HG02588 (cell line): ENCODE measurements around the gene TENM3.
"Not testable (repeated sequence)": the region's sequence is repeated elsewhere in the genome, so short reads cannot be mapped to it uniquely, and the experiment has no call there.

Experiments used
- ATAC-seq: cut with Tn5 transposase; IDR thresholded peaks from one replicate; pipeline ENCODE4 v1.9.1; 2021; ENCODE audit warnings: mild to moderate bottlenecking, moderate library complexity; ENCODE audit not compliant: unreplicated experiment

TENM3 gene

GRCh38 chr4:182243204-182243603 lies at the start of gene TENM3:
TSS of gene TENM3 (plus strand) at chr4:182243402. CDS start at chr4:182324021, 80,619 bp downstream.
- not testable (repeated sequence) for ATAC-seq

- ATAC-seq = no peak
Measured at GRCh38 chr4:182194091-182194824, 48.9 kb upstream of the TENM3 start.

- ATAC-seq = no peak
Measured at GRCh38 chr4:182197611-182198010, 45.6 kb upstream of the TENM3 start.

- ATAC-seq = no peak
Measured at GRCh38 chr4:182201871-182202270, 41.3 kb upstream of the TENM3 start.

- no peak for ATAC-seq
Measured at GRCh38 chr4:182202650-182203049, 40.6 kb upstream of the TENM3 start.

GRCh38 chr4:182203872-182204411 lies 39.3 kb upstream of the TENM3 start:
- ATAC-seq = no peak

GRCh38 chr4:182205306-182205705 lies 37.9 kb upstream of the TENM3 start:
- no peak for ATAC-seq

GRCh38 chr4:182206266-182206665 lies 36.9 kb upstream of the TENM3 start:
- no peak for ATAC-seq

- no peak for ATAC-seq
Measured at GRCh38 chr4:182206916-182207315, 36.3 kb upstream of the TENM3 start.

- ATAC-seq = no peak
Measured at GRCh38 chr4:182207830-182208396, 35.3 kb upstream of the TENM3 start.

GRCh38 chr4:182208526-182209050 lies 34.6 kb upstream of the TENM3 start:
- ATAC-seq = no peak

GRCh38 chr4:182212211-182212761 lies 30.9 kb upstream of the TENM3 start:
- ATAC-seq = no peak

- no peak for ATAC-seq
Measured at GRCh38 chr4:182213004-182213403, 30.2 kb upstream of the TENM3 start.

- no peak for ATAC-seq
Measured at GRCh38 chr4:182215148-182215547, 28.1 kb upstream of the TENM3 start.

GRCh38 chr4:182216005-182216404 lies 27.2 kb upstream of the TENM3 start:
- ATAC-seq = no peak

- no peak for ATAC-seq
Measured at GRCh38 chr4:182219411-182220056, 23.7 kb upstream of the TENM3 start.

GRCh38 chr4:182221987-182222386 lies 21.2 kb upstream of the TENM3 start:
- ATAC-seq = no peak

- no peak for ATAC-seq
Measured at GRCh38 chr4:182222766-182223165, 20.4 kb upstream of the TENM3 start.

GRCh38 chr4:182223708-182224107 lies 19.5 kb upstream of the TENM3 start:
- ATAC-seq = no peak

- no peak for ATAC-seq
Measured at GRCh38 chr4:182224192-182224850, 18.9 kb upstream of the TENM3 start.
